Gastroesophageal sphincter (tissue), 4 donors: ENCODE data around the gene PIGU. TPM values are rescaled to one million over a fixed set of nuclear protein-coding genes. Genes with fewer than 3 reads are reported as not detected.

Experiments
- ATAC-seq: fragments of 150-250 bp; one replicate; pipeline ENCODE4 v1.9.1; 2016; ENCODE audit warnings: mild to moderate bottlenecking, moderate library complexity
- H3K27ac ChIP-seq, 4 donors: fragments of 200-600 bp; sonication (generic) in 3 of 4; 1 replicate in 3 of 4; 2 replicates in 1 of 4; pipeline ENCODE4 v1.5.1; 2016 to 2019
- H3K27me3 ChIP-seq: fragments of 200-600 bp; sonication (generic); one replicate; pipeline ENCODE4 v1.5.1; 2019
- H3K36me3 ChIP-seq, 2 donors: fragments of 200-600 bp; sonication (generic); one replicate each; pipeline ENCODE4 v1.5.1; 2019; ENCODE audit warnings: control low read depth in 1 of 2
- H3K4me1 ChIP-seq, 3 donors: fragments of 200-600 bp; sonication (generic); 1 replicate in 2 of 3; 2 replicates in 1 of 3; pipeline ENCODE4 v1.5.1; 2016 to 2019; ENCODE audit warnings: control low read depth in 2 of 3
- H3K4me3 ChIP-seq, 2 donors: fragments of 200-600 bp; sonication (generic); one replicate each; pipeline ENCODE4 v1.5.1; 2019; ENCODE audit warnings: mild to moderate bottlenecking in 1 of 2, moderate library complexity in 1 of 2
- H3K9me3 ChIP-seq, 3 donors: fragments of 200-600 bp; sonication (generic); one replicate each; pipeline ENCODE4 v1.5.1; 2017 to 2019; ENCODE audit warnings: control low read depth in 2 of 3
- EP300 ChIP-seq: sonication (generic); formaldehyde crosslinking; IDR thresholded peaks from one replicate; pipeline ENCODE4 v1.6.1; 2017; ENCODE audit warnings: antibody characterized with exemption, mild to moderate bottlenecking
- POLR2A ChIP-seq, 2 donors: fragments of 450-650 bp; IDR thresholded peaks; one replicate each; pipeline ENCODE4 v1.6.1; 2017; ENCODE audit warnings: antibody characterized with exemption in 2 of 2, mild to moderate bottlenecking in 2 of 2, moderate library complexity in 1 of 2
- POLR2AphosphoS5 ChIP-seq: sonication (generic); formaldehyde crosslinking; IDR thresholded peaks from one replicate; pipeline ENCODE4 v1.6.1; 2017; ENCODE audit warnings: antibody characterized with exemption
- WGBS, 2 donors: methylation state at CpG; one replicate each; pipeline ENCODE4 v1.1.5; 2018; ENCODE audit warnings: low coverage in 1 of 2; 5-methylcytosine and 5-hydroxymethylcytosine counted together
- total RNA-seq, 4 donors: library from RNA; depleted of rRNA; stranded (reverse); fragments of >200 nt; gene quantifications; one replicate each; pipeline ENCODE4 v1.1.0, GENCODE V29; 2016
- TF ChIP-seq, protein P1 (sequence below), 4 experiments: fragments of 200-600 bp in 2 of 4; fragments of 450-650 bp in 2 of 4; sonication (generic) in 1 of 4; IDR thresholded peaks; one replicate each; pipeline ENCODE4 v1.5.1; 2017 to 2019; ENCODE audit warnings: antibody characterized with exemption in 4 of 4, mild to moderate bottlenecking in 2 of 4, moderate library complexity in 2 of 4

Gene PIGU
- total RNA-seq, 4 donors from 2014 or later, result 5.4 to 11.8 (median 10.8) TPM

DNA sequence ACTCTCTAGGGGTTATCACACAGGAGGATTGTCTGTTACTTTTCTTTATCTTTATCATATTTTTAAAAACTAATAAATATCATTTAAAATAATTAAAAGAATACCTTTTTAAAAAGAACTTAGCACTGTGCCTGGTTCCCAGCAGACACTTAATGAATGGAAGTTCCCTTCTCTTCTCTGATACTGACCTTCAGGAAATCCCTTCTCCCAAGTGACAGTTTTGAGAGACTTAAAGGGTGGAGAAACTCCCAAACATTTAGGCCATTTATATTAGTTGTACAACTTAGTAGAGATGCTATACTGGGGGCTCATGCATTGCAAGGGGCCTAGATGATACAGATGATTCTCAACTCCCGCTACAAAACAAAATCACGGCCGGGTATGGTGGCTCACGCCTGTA lies 99.8 kb downstream of the PIGU start:
- H3K4me3 ChIP-seq, result no peak overlapping the region
- no peak overlapping the region for H3K27ac ChIP-seq
- WGBS, 2 donors, result 94% methylated on average over 3 of the region's 4 CpGs; no CpG with 5 or more reads in 1 of the 2 donors
- H3K9me3 ChIP-seq, result no peaks in the 10 kb centered on the region
- no peak for TF ChIP-seq POLR2AphosphoS5
- TF ChIP-seq EP300, result no peak
- TF ChIP-seq, protein P1, sequence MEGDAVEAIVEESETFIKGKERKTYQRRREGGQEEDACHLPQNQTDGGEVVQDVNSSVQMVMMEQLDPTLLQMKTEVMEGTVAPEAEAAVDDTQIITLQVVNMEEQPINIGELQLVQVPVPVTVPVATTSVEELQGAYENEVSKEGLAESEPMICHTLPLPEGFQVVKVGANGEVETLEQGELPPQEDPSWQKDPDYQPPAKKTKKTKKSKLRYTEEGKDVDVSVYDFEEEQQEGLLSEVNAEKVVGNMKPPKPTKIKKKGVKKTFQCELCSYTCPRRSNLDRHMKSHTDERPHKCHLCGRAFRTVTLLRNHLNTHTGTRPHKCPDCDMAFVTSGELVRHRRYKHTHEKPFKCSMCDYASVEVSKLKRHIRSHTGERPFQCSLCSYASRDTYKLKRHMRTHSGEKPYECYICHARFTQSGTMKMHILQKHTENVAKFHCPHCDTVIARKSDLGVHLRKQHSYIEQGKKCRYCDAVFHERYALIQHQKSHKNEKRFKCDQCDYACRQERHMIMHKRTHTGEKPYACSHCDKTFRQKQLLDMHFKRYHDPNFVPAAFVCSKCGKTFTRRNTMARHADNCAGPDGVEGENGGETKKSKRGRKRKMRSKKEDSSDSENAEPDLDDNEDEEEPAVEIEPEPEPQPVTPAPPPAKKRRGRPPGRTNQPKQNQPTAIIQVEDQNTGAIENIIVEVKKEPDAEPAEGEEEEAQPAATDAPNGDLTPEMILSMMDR (IDR thresholded peaks at IDR 0.05), result no peak
- H3K27me3 ChIP-seq, result no peaks in the 10 kb centered on the region
- no peak for ATAC-seq
- peaks cover 0 to 26% (median 9%) of the 10 kb centered on the region in 3 donors for H3K4me1 ChIP-seq
- H3K36me3 ChIP-seq, result peaks cover 0 to 45% of the 10 kb centered on the region in 2 donors

DNA sequence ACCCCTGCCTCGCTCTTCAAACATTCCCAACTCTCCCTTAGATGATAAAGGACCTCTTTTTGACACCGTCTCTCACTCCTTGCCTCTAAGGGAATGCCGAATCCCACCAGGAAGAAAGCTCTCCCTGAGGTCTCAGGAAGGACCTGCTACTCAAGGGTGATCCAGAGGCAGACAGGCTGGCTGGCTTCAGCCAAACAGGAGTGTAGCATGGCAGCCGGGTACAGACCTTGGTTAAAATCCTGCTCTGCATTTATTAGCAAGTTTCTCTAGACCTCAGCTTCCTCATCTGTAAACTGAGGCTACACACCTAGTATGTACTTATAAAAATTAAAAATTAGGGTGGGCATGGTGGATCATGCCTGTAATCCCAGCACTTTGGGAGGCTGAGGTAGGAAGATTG lies 101.1 kb downstream of the PIGU start:
- peaks cover 0 to 16% (median 0%) of the 10 kb centered on the region in 3 donors for H3K4me1 ChIP-seq
- no peak overlapping the region for H3K27ac ChIP-seq
- no peaks in the 10 kb centered on the region for H3K9me3 ChIP-seq
- TF ChIP-seq EP300, result no peak
- TF ChIP-seq, protein P1 (IDR thresholded peaks at IDR 0.05), result no peak
- no peak for TF ChIP-seq POLR2AphosphoS5
- TF ChIP-seq POLR2A (IDR thresholded peaks at IDR 0.05), result no peak
- H3K36me3 ChIP-seq, result peaks cover 0 to 50% of the 10 kb centered on the region in 2 donors
- no peak for ATAC-seq
- no peak overlapping the region for H3K4me3 ChIP-seq
- WGBS, 2 donors, result 86 to 96% methylated on average over 2 to 4 of the region's 4 CpGs
- no peaks in the 10 kb centered on the region for H3K27me3 ChIP-seq

DNA sequence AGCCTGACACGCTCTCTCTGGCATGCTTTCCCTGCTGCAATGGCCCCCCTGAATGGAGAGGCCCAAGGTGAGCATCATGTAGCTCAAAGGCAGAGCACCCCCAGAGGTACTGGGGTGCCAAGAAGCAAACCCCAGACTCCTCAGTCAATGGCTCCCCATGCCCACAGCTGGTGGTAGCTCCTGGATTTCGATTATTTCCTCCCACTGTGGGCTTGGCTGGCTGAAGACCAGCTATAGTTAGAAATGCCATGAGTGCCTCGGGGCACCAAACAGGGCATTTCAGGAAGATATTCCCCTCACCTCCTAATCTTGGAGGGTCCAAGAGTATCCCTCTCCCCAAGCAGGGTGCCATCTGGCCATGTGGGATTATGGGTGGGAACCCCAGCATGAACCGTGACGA lies 101.6 kb downstream of the PIGU start:
- 100% methylated on average over 1 to 3 of the region's 5 CpGs for WGBS, 2 donors
- Histone ChIP-seq H3K36me3 (peaks cover 0 to 45% of the 10 kb centered on the region in 2 donors), H3K9me3 (no peaks in the 10 kb centered on the region), H3K27ac (no peak overlapping the region), H3K27me3 (no peaks in the 10 kb centered on the region), H3K4me3 (no peak overlapping the region), H3K4me1 (peaks cover 0 to 16% (median 0%) of the 10 kb centered on the region in 3 donors)
- ATAC-seq, result no peak
- TF ChIP-seq POLR2A (IDR thresholded peaks at IDR 0.05) (no peak), EP300 (no peak), POLR2AphosphoS5 (no peak)
- TF ChIP-seq, protein P1 (IDR thresholded peaks at IDR 0.05), result no peak

DNA sequence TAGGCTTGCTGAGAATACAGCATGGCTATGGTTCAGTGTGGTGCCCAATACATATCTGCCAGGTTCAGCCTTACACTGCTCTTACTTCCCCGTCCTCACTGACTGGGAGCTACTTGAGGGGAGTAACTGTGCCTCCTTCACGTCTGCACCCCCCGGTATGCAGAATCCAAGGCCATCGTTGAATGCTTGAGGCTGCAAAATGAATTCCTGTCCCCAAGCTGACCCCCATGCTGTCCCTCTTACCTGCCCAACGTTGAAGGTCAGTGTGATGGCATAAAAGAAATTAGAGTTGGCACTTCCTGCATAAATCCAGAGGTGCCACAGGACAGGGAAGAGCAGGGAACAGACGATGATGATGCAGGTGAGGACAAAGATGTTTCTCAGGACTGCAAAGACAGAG lies 102.0 kb downstream of the PIGU start:
- H3K36me3 ChIP-seq, result peaks cover 0 to 43% of the 10 kb centered on the region in 2 donors
- WGBS, 2 donors, result 91 to 100% methylated on average over 2 to 4 of the region's 6 CpGs

DNA sequence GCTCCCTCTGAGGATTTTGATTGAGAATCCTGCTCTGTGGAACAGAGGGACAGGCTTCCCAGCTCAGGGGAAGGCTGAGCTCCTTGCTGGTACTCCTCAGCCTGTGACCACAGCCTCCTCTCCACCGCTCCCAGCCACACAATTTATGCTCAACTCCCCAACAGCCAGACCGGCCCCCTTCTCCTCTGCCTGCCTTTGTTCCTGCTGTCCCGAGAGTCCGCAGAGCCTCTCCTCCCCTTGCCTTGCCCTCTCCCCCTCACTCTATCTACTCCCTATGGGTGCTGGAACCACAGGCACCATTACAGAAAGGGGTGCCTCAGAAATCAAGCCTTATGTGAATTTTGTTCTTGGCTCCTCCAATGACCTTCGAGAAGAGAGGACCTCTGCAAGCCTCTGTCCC lies 102.5 kb downstream of the PIGU start:
- H3K9me3 ChIP-seq, result no peaks in the 10 kb centered on the region
- no peak overlapping the region for H3K4me3 ChIP-seq
- ATAC-seq, result no peak
- H3K27ac ChIP-seq, result no peak overlapping the region
- H3K27me3 ChIP-seq, result no peaks in the 10 kb centered on the region
- peaks cover 0 to 43% of the 10 kb centered on the region in 2 donors for H3K36me3 ChIP-seq
- H3K4me1 ChIP-seq, result peaks cover 0 to 13% (median 0%) of the 10 kb centered on the region in 3 donors
- 95% methylated on average over 5 of the region's 5 CpGs; no CpG with 5 or more reads in 1 of the 2 donors for WGBS, 2 donors
- TF ChIP-seq EP300 (no peak), POLR2A (IDR thresholded peaks at IDR 0.05) (no peak), POLR2AphosphoS5 (no peak)
- TF ChIP-seq, protein P1 (IDR thresholded peaks at IDR 0.05), result no peak

More for the DNA sequence above, 102.0 kb downstream of the PIGU start:
- peaks cover 0 to 16% (median 0%) of the 10 kb centered on the region in 3 donors for H3K4me1 ChIP-seq
- no peaks in the 10 kb centered on the region for H3K9me3 ChIP-seq
- H3K27me3 ChIP-seq, result no peaks in the 10 kb centered on the region
- TF ChIP-seq POLR2A (IDR thresholded peaks at IDR 0.05) (no peak), EP300 (no peak), POLR2AphosphoS5 (no peak)
- TF ChIP-seq, protein P1 (IDR thresholded peaks at IDR 0.05), result no peak
- ATAC-seq, result no peak
- no peak overlapping the region for H3K27ac ChIP-seq
- no peak overlapping the region for H3K4me3 ChIP-seq
